Measurements from ENCODE around the gene TMPRSS13. TPM values are rescaled to one million over a fixed set of nuclear protein-coding genes. Genes with fewer than 3 reads are reported as not detected.

TMPRSS13 gene
- total RNA-seq, 1 experiment from 2014 or later = 21.7 TPM

- peaks cover 9% of the 10 kb centered on the region; the same call in 1 of the 2 replicates for H4K20me1 ChIP-seq (ENCODE audit: insufficient read depth)
- BruUV-seq (replicated peaks) = no TSS peak
- H3K27ac ChIP-seq = no peak overlapping the region
- intact Hi-C loops (cut with micrococcal nuclease; ENCODE audit: unreplicated experiment) = no loop called here
- no peaks in the 10 kb centered on the region; the same call in 1 of the 2 replicates for H3K79me2 ChIP-seq (ENCODE audit: low read depth)
- H2AFZ ChIP-seq = no peak overlapping the region
- H3K27me3 ChIP-seq (ENCODE audit: insufficient read depth, low read depth) = no peaks in the 10 kb centered on the region
- no peaks in the 10 kb centered on the region; the same call in 1 of the 2 replicates for H3F3A ChIP-seq (ENCODE audit: insufficient read depth, low read depth)
- H3K36me3 ChIP-seq (ENCODE audit: low read depth) = no peaks in the 10 kb centered on the region
- POLR2A ChIA-PET (ENCODE audit: unreplicated experiment) = interaction anchor here (0.7 kb wide), 1 partner anchor 847 kb away, joined by 3 read pairs; no protein-coding TSS in a partner anchor
- H3K9me2 ChIP-seq (ENCODE audit: insufficient read depth) = no peaks in the 10 kb centered on the region
- TF ChIP-seq EZH2 (IDR thresholded peaks at IDR 0.05; ENCODE audit: low read depth) = no peak
- TF ChIP-seq CTCF (conservative IDR thresholded peaks at IDR 0.05) = no peak
- no peaks in the 10 kb centered on the region for H3K9me3 ChIP-seq (ENCODE audit: insufficient read depth, low read depth)
- CTCF ChIA-PET = no interaction called here
- H3K4me1 ChIP-seq (replicated peaks; ENCODE audit: insufficient read depth) = peaks cover 3% of the 10 kb centered on the region; the same call in 1 of the 2 replicates
- no peak overlapping the region for H3K4me3 ChIP-seq
- no peak overlapping the region for H3K4me2 ChIP-seq
- DNase-seq = no peak
Observed at GRCh38 chr11:117921893-117922292, 7.3 kb downstream of the TMPRSS13 start.

- Histone ChIP-seq H3K4me2 (no peak overlapping the region), H3K36me3 (ENCODE audit: low read depth) (0 out of 2 replicates have a peak, but pooled peaks cover 3% of the 10 kb centered on the region), H3F3A (ENCODE audit: insufficient read depth, low read depth) (no peaks in the 10 kb centered on the region; the same call in 1 of the 2 replicates), H2AFZ (no peak overlapping the region), H3K4me1 (replicated peaks; ENCODE audit: insufficient read depth) (no peaks in the 10 kb centered on the region), H3K79me2 (ENCODE audit: low read depth) (no peaks in the 10 kb centered on the region; the same call in 1 of the 2 replicates), H3K4me3 (no peak overlapping the region), H4K20me1 (ENCODE audit: insufficient read depth) (peaks cover 11% of the 10 kb centered on the region), H3K9me2 (ENCODE audit: insufficient read depth) (no peaks in the 10 kb centered on the region), H3K27me3 (ENCODE audit: insufficient read depth, low read depth) (no peaks in the 10 kb centered on the region), H3K9me3 (ENCODE audit: insufficient read depth, low read depth) (no peaks in the 10 kb centered on the region), H3K27ac (no peak overlapping the region)
- ChIA-PET POLR2A (ENCODE audit: unreplicated experiment) (interaction anchor here (0.7 kb wide), 2 partner anchors 658 to 847 kb away, joined by 3 to 7 read pairs; no protein-coding TSS in a partner anchor), CTCF (no interaction called here)
- TF ChIP-seq CTCF (conservative IDR thresholded peaks at IDR 0.05) = no peak
- no peak for TF ChIP-seq EZH2 (IDR thresholded peaks at IDR 0.05; ENCODE audit: low read depth)
- intact Hi-C loops (cut with micrococcal nuclease; ENCODE audit: unreplicated experiment) = no loop called here
- no TSS peak for BruUV-seq (replicated peaks)
- DNase-seq = no peak
Observed at GRCh38 chr11:117921456-117921855, 7.7 kb downstream of the TMPRSS13 start.

GRCh38 chr11:117919781-117920221 is 9.4 kb downstream of the TMPRSS13 start:
- H3K4me1 ChIP-seq (replicated peaks; ENCODE audit: insufficient read depth) = no peaks in the 10 kb centered on the region
- no peaks in the 10 kb centered on the region for H3K27me3 ChIP-seq (ENCODE audit: insufficient read depth, low read depth)
- intact Hi-C loops (cut with micrococcal nuclease; ENCODE audit: unreplicated experiment) = no loop called here
- no peak for DNase-seq
- TF ChIP-seq EZH2 (IDR thresholded peaks at IDR 0.05; ENCODE audit: low read depth) (no peak), CTCF (conservative IDR thresholded peaks at IDR 0.05) (no peak)
- CTCF ChIA-PET = interaction anchor here (0.5 kb wide), 1 partner anchor 631 kb away, joined by 4 read pairs; no protein-coding TSS in a partner anchor
- no peaks in the 10 kb centered on the region; the same call in 1 of the 2 replicates for H3F3A ChIP-seq (ENCODE audit: insufficient read depth, low read depth)
- POLR2A ChIA-PET (ENCODE audit: unreplicated experiment) = no interaction called here
- no peak overlapping the region for H3K27ac ChIP-seq
- no peaks in the 10 kb centered on the region for H3K9me3 ChIP-seq (ENCODE audit: insufficient read depth, low read depth)
- no peak overlapping the region for H3K4me2 ChIP-seq
- no peaks in the 10 kb centered on the region for H3K9me2 ChIP-seq (ENCODE audit: insufficient read depth)
- no peak overlapping the region for H3K4me3 ChIP-seq
- BruUV-seq (replicated peaks) = no TSS peak
- H4K20me1 ChIP-seq (ENCODE audit: insufficient read depth) = peaks cover 13% of the 10 kb centered on the region
- no peaks in the 10 kb centered on the region for H3K79me2 ChIP-seq (ENCODE audit: low read depth)
- H2AFZ ChIP-seq = no peak overlapping the region
- 0 out of 2 replicates have a peak, but pooled peaks cover 4% of the 10 kb centered on the region for H3K36me3 ChIP-seq (ENCODE audit: low read depth)
